Thoracic aorta endothelial cell (primary cell): ENCODE measurements around the gene CYP4A22. TPM values are rescaled to one million over a fixed set of nuclear protein-coding genes. Genes with fewer than 3 reads are reported as not detected.

Experiments
- total RNA-seq: library from RNA; depleted of rRNA; stranded (reverse); fragments of >200 nt; gene quantifications from 2 replicates; pipeline ENCODE4 v1.2.3, GENCODE V29; 2012

The CYP4A22 gene, protein sequence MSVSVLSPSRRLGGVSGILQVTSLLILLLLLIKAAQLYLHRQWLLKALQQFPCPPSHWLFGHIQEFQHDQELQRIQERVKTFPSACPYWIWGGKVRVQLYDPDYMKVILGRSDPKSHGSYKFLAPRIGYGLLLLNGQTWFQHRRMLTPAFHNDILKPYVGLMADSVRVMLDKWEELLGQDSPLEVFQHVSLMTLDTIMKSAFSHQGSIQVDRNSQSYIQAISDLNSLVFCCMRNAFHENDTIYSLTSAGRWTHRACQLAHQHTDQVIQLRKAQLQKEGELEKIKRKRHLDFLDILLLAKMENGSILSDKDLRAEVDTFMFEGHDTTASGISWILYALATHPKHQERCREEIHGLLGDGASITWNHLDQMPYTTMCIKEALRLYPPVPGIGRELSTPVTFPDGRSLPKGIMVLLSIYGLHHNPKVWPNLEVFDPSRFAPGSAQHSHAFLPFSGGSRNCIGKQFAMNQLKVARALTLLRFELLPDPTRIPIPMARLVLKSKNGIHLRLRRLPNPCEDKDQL
- total RNA-seq, result 0.07 TPM in 1 of 2 replicates, not detected in the other

DNA sequence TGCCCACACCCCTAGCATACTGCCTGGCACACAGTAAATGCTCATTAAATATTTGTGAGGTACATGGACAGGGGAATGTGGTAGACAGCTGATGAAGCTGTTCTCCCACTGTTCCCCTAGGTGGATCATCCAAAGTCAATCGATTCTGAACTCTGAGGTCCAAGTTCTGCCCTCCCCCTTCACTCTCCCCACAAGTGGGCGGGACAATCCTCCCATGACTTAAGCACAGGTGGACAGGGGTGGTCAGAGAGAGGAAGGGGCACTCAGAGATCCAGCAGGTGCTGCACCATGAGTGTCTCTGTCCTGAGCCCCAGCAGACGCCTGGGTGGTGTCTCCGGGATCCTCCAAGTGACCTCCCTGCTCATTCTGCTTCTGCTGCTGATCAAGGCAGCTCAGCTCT lies at the start of gene CYP4A22:
TSS of gene CYP4A22 (plus strand) at position 244 of the 400 bp plus-strand sequence. CDS start at position 289, 45 bp downstream.

DNA sequence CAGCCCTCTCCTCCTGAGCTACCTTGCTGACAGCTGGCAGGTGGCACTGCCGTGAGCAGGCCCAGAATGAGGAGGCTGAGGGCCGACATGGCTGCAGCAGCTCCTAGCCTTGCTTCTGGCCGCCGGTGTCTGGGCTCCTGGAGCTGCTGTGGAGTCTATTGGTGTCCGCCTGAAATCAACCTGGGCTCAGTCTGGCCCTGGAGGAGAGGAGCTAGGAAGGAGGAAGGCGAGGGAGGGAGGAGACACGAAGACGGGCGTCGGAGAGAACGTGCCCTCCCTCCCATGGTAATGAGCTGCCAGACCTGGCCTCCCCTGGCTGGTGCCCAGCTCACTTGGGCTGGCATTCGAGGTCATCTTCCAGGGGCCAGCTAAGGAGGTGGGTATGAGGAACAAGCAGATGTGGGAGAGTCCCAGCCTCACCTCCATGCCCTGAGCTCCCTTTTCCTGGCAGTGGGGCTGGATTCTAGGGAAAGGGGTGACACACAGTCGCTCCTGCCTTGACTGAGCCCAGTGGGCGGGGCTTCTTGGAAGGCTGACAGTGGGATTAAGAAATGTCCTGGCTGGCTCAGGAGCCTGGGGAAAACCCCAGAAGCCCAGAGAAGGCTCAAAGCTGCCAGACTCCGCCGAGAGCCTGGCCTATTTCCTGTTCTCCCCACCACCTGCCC lies 52.7 kb downstream of the CYP4A22 start, which contains the start of gene PDZK1IP1:
TSS of gene PDZK1IP1 (minus strand) at position 193 of the 665 bp plus-strand sequence. CDS start at position 89, 104 bp downstream.

Other genes with a start within 250 kb of the CYP4A22 start
- not detected in 2 replicates for gene CYP4A11, start 196.0 kb upstream of the CYP4A22 start, total RNA-seq
- 2.9 and 4.3 TPM in 2 replicates for gene CYP4X1, start 113.8 kb upstream of the CYP4A22 start, total RNA-seq
- gene CYP4Z1, start 70.2 kb upstream of the CYP4A22 start, total RNA-seq, result not detected in 2 replicates
- not detected in 2 replicates for gene PDZK1IP1, start 52.6 kb downstream of the CYP4A22 start, total RNA-seq
- 35.5 and 36.8 TPM in 2 replicates for gene TAL1, start 94.8 kb downstream of the CYP4A22 start, total RNA-seq
- gene STIL, start 176.7 kb downstream of the CYP4A22 start, total RNA-seq, result 33.8 and 47.2 TPM in 2 replicates
- gene CMPK1, start 196.3 kb downstream of the CYP4A22 start, total RNA-seq, result 153 and 156 TPM in 2 replicates